DMS53 treated with DMSO at 0.1 percent for 48 hours (cell line): Measurements from ENCODE around the gene WDR47.
"Not testable (repeated sequence)": the region's sequence is repeated elsewhere in the genome, so short reads cannot be mapped to it uniquely, and the experiment has no call there.

Source experiments
- DNase-seq: peaks from one replicate; lab custom pipeline; 2025; ENCODE audit not compliant: unreplicated experiment; lab: John Stamatoyannopoulos, UW

Gene WDR47

GRCh38 chr1:108963052-108963686 lies 78.7 kb downstream of the WDR47 start, which contains the start of gene CLCC1:
TSS of gene CLCC1 (minus strand) at chr1:108963484. CDS start at chr1:108950437, 13,047 bp downstream.
- DNase-seq = peak; percentile 90

- DNase-seq = peak; percentile 49
Measured at GRCh38 chr1:108962681-108963051, 79.2 kb downstream of the WDR47 start.

GRCh38 chr1:108961752-108962486 lies 80.0 kb downstream of the WDR47 start:
- DNase-seq = peak; percentile 28

DNA sequence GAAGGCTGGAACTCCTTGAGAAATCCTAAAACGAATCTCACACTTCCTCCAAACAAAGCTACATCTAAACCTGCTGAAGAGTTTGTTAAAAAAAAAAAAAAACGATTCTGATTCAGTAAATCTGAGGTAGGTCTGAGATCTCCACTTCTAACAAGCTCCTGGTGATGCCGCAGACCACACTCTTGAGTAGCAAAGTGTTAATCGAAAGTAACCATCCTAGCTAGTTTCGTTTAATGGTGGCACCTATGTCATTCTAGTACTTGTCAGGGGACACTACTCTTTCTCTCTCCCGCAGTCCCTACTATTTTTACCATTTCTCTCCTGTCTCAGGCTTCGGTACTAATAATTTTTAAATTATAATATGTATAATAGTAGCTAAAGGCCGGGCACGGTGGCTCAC lies 80.7 kb downstream of the WDR47 start:
- DNase-seq = no peak

GRCh38 chr1:108960719-108961118 lies 81.2 kb downstream of the WDR47 start:
- DNase-seq = no peak

- DNase-seq = no peak
Measured at GRCh38 chr1:108957888-108958287, 84.0 kb downstream of the WDR47 start.

- no peak for DNase-seq
Measured at GRCh38 chr1:108955881-108956280, 86.0 kb downstream of the WDR47 start.

DNA sequence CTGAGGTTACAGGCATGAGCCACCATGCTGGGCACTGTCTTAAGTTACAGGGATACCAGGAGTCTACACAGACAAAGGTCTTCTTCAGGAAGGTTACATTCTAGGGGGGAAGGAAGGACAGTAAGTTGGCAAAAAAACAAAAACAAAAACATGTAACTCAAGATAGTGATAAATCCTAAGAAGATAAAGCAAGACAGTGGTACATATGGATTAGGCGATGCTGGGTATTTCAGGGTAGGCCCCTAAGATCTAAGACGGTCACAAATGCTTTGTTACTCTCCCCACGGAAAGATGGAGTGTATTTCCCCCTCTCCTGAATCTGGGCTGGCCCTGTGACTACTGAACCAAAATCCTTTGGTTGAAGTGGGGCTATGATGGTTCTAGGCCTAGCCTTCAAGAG lies 86.8 kb downstream of the WDR47 start:
- no peak for DNase-seq

DNA sequence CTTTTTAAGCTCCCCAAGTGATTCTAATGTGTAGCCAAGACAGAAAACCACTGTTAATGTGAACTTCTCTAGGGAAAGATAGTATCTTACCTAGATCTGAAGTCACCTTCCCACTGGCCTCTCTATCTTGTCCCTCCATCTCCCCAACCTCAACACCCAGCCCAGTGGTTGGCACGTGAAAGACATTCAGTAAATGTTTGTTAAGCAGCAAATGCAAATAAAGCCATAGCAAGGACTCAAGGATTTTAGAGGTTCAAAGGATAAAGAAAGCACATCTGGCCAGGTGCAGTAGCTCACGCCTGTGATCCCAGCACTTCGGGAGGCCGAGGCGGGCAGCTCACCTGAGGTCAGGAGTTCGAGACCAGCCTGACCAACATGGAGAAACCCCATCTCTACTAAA lies 88.5 kb downstream of the WDR47 start:
- DNase-seq = no peak

- DNase-seq = no peak
Measured at GRCh38 chr1:108951242-108951641, 90.7 kb downstream of the WDR47 start.

GRCh38 chr1:108949044-108949443 lies 92.9 kb downstream of the WDR47 start:
- DNase-seq = no peak

DNA sequence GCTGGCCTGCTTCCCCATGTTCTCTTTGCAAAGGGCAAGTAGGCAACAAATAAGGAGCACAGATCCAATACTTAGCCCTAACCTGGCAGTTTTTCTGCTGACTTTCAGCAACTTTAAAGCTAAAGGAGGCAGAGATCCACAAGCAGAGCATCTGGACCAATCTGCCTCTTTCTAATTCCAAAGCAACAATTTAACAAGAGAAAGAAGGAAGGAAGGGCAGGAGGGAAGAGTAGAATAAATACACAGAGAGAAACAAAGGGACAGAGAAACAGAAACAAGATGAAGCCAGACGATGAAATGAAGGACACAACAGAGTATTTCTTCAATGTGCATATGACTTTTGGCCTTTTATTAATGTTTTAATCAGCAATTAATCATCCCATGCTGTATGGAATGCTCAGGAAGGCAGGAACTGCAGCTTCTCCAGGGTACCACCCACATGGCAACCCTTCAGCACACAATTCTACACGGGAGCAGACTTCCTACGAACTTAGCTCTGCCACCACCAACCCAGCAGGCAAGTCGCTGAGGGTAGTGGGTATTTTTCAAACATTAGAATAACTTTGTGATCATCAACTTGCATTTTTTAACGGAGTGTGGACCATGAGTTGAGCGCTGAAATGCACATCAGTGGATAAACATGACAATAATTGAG lies 93.9 kb downstream of the WDR47 start:
- DNase-seq = no peak

DNA sequence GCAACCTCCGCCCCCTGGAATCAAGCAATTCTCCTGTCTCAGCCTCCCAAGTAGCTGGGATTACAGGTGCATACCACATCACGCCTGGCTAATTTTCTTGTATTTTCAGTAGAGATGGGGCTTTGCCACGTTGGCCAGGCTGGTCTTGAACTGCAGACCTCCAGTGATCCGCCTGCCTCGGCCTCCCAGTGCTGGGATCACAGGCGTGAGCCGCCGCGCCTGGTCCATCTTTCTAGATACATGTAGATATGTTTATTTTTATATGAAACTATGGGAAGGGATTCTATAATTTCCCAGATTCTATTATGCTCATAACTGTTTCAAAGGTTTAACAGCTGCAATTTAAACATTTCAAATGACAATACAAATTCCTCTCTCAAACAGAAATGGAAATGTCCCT lies 105.7 kb downstream of the WDR47 start:
- no peak for DNase-seq

DNA sequence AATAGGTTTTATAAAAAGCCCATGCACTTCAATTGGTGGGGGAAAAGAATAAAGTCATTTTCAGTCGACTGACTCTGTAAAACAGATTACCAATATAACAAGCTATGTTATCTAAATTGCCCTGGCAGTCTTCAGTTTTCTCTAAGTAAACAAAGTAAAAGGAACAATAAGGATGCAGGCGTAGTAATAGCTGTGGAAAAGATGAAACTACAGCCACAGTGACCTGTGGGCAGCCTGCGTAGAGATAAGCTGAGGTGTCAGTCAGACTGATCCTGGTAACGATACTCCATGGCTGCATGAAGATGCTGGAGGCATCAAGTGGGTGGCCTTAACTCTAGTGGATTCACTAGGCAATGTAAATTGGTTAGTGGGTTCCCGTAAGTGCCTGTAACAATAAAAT lies 108.0 kb downstream of the WDR47 start:
- DNase-seq = no peak

- DNase-seq = not testable (repeated sequence)
Measured at GRCh38 chr1:108927565-108927964, 114.3 kb downstream of the WDR47 start.

GRCh38 chr1:108925920-108926319 lies 116.0 kb downstream of the WDR47 start:
- no peak for DNase-seq
